ENCODE measurements around the gene FSIP1. TPM values are rescaled to one million over a fixed set of nuclear protein-coding genes. Genes with fewer than 3 reads are reported as not detected.

The FSIP1 gene
- total and polyA plus RNA-seq, 8 donors, result 0.11 to 0.64 (median 0.38) TPM

GRCh38 chr15:39625856-39626255, 156.8 kb downstream of the FSIP1 start:
- intact Hi-C loops (cut with DNase I), result no loop called here
- no peak for DNase-seq
- H3K36me3 ChIP-seq, result no peaks in the 10 kb centered on the region
- FAIRE-seq, result no peak
- peaks cover 0 to 6% (median 2%) of the 10 kb centered on the region in 3 donors for H3K4me1 ChIP-seq
- H3K27me3 ChIP-seq, result no peaks in the 10 kb centered on the region
- H3K9me3 ChIP-seq, result no peaks in the 10 kb centered on the region
- H3K4me3 ChIP-seq, result no peak overlapping the region
- ATAC-seq, result no peak
- no peak for TF ChIP-seq CTCF (IDR thresholded peaks at IDR 0.05)
- H3K27ac ChIP-seq, result no peak overlapping the region

DNA sequence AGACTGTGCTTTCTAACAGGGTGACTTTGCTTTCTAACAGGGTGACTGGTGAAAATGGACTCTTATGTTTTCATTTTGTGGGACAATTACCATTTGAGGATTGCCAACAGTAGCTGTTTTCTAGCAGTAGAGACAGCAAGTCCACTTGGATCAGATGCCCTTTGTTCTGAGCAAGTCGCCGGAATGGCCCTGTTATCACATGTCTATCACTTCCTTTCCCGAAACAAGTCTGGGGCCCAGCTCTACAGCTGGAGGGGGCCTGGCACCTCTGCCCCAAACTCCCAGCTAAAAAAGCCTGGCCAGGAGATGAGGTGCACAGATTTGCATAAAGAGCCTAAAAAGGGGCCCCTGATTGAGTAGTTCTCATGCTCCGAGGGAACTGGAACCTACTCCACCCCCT, 157.2 kb downstream of the FSIP1 start:
- Histone ChIP-seq H3K36me3 (no peaks in the 10 kb centered on the region), H3K27me3 (no peaks in the 10 kb centered on the region), H3K27ac (peak overlapping the region in 1 of 4 donors; percentile 36), H3K9me3 (no peaks in the 10 kb centered on the region), H3K4me3 (no peak overlapping the region), H3K4me1 (peaks cover 0 to 6% (median 2%) of the 10 kb centered on the region in 3 donors)
- no peak for ATAC-seq
- intact Hi-C loops (cut with DNase I), result no loop called here
- FAIRE-seq, result no peak
- no peak for TF ChIP-seq CTCF (IDR thresholded peaks at IDR 0.05)
- 93 to 95% methylated on average over 4 of the region's 4 CpGs for WGBS, 2 donors
- DNase-seq, result no peak

DNA sequence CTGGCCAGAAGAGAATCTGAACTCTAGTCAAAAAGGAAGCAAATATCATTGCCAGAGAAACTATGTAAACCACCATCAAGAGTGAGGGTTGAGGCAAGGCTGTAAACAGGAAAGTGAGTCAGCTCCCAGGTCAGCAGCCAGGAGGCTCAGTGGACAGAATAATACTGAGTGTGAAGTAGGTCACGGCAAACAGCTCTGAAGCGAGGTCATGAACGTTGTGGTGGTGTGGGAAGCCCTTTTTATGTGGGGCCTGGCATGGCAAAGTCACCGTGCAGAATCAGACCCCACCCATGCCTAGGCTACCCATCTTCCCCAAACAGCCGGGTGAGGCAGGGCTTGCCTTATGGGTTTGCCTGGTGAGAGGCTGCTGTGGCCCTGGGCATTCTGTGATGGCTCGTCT, 157.8 kb downstream of the FSIP1 start:
- Histone ChIP-seq H3K36me3 (no peaks in the 10 kb centered on the region), H3K27me3 (no peaks in the 10 kb centered on the region), H3K27ac (peak overlapping the region in 2 of 4 donors; percentile 14 to 36), H3K4me3 (no peak overlapping the region), H3K9me3 (no peaks in the 10 kb centered on the region), H3K4me1 (peaks cover 0 to 6% (median 2%) of the 10 kb centered on the region in 3 donors)
- peak in 1 of 6 donors; percentile 33 for DNase-seq
- no peak for TF ChIP-seq CTCF (IDR thresholded peaks at IDR 0.05)
- intact Hi-C loops (cut with DNase I), result no loop called here
- FAIRE-seq, result no peak
- ATAC-seq, result peak in 3 of 4 donors; percentile 64 to 79 (median 71)
- 79 to 87% methylated on average over 6 of the region's 6 CpGs for WGBS, 2 donors

DNA sequence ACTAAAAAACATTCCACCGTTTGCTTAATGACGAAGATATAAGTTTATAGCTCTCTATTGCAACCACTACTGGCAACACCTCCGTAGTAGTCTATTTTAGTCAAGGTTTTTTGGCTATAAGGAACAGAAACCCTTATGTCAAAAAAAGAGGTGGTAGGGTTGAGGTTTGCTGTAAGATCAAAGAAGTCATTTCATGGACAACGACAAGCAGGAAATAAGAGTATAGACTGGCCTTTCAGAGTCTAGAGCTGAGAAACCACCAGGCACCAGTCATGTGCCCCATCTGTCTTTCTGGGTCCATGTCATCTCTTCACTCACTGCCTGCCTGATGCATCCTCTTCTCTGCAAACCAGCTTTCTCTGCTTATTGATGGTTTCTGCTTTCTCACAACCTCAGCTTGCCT, 159.1 kb downstream of the FSIP1 start:
- H3K36me3 ChIP-seq, result no peaks in the 10 kb centered on the region
- ATAC-seq (peak in 1 of 4 donors; percentile 24), FAIRE-seq (no peak), DNase-seq (no peak)
- intact Hi-C loops (cut with DNase I), result no loop called here
- WGBS, 2 donors, result 77 to 85% methylated on average over 4 of the region's 4 CpGs
- no peak overlapping the region for H3K4me3 ChIP-seq
- H3K9me3 ChIP-seq, result no peaks in the 10 kb centered on the region
- H3K27ac ChIP-seq, result no peak overlapping the region
- H3K4me1 ChIP-seq, result peaks cover 0 to 6% (median 2%) of the 10 kb centered on the region in 3 donors
- no peak for TF ChIP-seq CTCF (IDR thresholded peaks at IDR 0.05)
- no peaks in the 10 kb centered on the region for H3K27me3 ChIP-seq

DNA sequence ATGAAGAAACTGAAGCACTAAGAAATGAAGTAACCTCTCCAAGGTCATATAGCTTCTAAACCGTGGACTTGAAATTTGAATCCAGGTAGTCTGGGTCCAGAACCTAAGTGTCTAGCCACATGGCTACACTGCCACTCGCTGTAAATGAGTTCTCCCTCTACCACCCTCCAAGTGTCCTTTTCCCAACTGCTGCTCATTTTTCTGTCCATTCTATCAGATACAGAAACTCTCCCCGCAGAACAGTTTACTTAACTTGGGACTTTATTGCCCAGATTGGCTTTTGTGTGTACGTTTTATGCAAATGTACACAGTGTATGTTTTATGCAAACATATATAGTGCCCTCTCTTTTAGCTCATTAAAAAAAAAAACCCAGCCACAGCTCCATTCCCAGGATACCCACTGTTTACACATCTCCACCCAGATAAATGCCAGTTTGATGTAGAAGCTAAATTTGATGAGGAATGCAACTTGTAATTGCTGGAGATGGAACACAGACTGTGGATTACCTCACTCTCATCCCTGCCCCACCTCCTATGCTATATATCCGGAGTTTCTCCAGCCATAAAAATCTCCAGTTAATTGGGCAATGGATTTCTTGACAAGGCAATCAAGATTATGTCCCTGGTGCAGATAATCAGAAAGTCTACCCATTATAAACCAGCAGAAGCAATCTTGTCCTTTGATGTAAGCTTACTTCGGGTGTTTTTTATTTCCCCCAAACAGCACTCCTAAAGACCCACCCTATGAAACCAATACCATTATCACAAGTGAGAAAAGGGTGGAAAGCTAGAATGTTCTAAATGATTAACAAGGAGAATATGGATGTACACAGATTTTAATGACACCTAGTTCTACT, 159.8 kb downstream of the FSIP1 start:
- ATAC-seq (no peak), DNase-seq (no peak), FAIRE-seq (peak; percentile 91)
- 63 to 70% methylated on average over 6 of the region's 6 CpGs for WGBS, 2 donors
- Histone ChIP-seq H3K9me3 (no peaks in the 10 kb centered on the region), H3K4me3 (no peak overlapping the region), H3K27me3 (no peaks in the 10 kb centered on the region), H3K27ac (no peak overlapping the region), H3K4me1 (peaks cover 0 to 2% (median under 1%) of the 10 kb centered on the region in 3 donors), H3K36me3 (no peaks in the 10 kb centered on the region)
- intact Hi-C loops (cut with DNase I), result no loop called here
- TF ChIP-seq CTCF (IDR thresholded peaks at IDR 0.05), result no peak
